OCI-LY7 (cell line): ENCODE measurements around the gene GPR89B. TPM values are rescaled to one million over a fixed set of nuclear protein-coding genes. Genes with fewer than 3 reads are reported as not detected.
"Not testable (repeated sequence)": the region's sequence is repeated elsewhere in the genome, so short reads cannot be mapped to it uniquely, and the experiment has no call there.

Experiments used
- BruUV-seq: library from RNA; stranded (reverse); fragments of 400-500 nt; replicated peaks from 2 replicates; lab custom pipeline; 2021; lab: Mats Ljungman, UMichigan
- CTCF ChIA-PET: fragments of 300-600 bp; sonication (Branson Sonifier 250); formaldehyde crosslinking; loops from one replicate; lab custom pipeline; 2022; ENCODE audit warnings: antibody characterized with exemption; ENCODE audit not compliant: unreplicated experiment; lab: Charles Lee
- POLR2A ChIA-PET: fragments of 300-600 bp; sonication (Branson Sonifier 250); formaldehyde crosslinking; loops from one replicate; lab custom pipeline; 2022; ENCODE audit warnings: antibody characterized with exemption; lab: Charles Lee
- DNase-seq: peaks from one replicate; pipeline ENCODE4 v3.0.0-alpha.2; 2015; ENCODE audit warnings: low spot score
- H2AFZ ChIP-seq: fragments of 200-600 bp; sonication (generic), shearing (Covaris generic); 2 replicates; pipeline ENCODE4 v1.6.1; 2014; ENCODE audit warnings: mild to moderate bottlenecking, antibody characterized with exemption, low read length, moderate library complexity
- H3K27ac ChIP-seq: fragments of 200-600 bp; sonication (generic); 2 replicates; pipeline ENCODE4 v1.5.1; 2014; ENCODE audit warnings: mixed run types, low read depth, mild to moderate bottlenecking, moderate library complexity, low read length, inconsistent platforms; ENCODE audit not compliant: poor library complexity, severe bottlenecking
- H3K36me3 ChIP-seq: fragments of 200-600 bp; sonication (generic); 2 replicates; pipeline ENCODE4 v1.6.1; 2014; ENCODE audit warnings: mild to moderate bottlenecking, antibody characterized with exemption, low read length, moderate library complexity, mixed read lengths; ENCODE audit not compliant: insufficient read depth
- H3K4me1 ChIP-seq: fragments of 200-600 bp; sonication (generic); 2 replicates; pipeline ENCODE4 v1.5.1; 2014; ENCODE audit warnings: mild to moderate bottlenecking, low read length; ENCODE audit not compliant: insufficient read depth, poor library complexity, severe bottlenecking
- H3K4me2 ChIP-seq: fragments of 200-600 bp; sonication (generic); 2 replicates; pipeline ENCODE4 v1.6.1; 2014; ENCODE audit warnings: mild to moderate bottlenecking, low read length
- H3K4me3 ChIP-seq: fragments of 200-600 bp; sonication (generic); 2 replicates; pipeline ENCODE4 v1.5.1; 2014; ENCODE audit warnings: mild to moderate bottlenecking, low read depth, low read length; ENCODE audit not compliant: poor library complexity, severe bottlenecking
- H3K79me2 ChIP-seq: fragments of 200-600 bp; sonication (generic); 2 replicates; pipeline ENCODE4 v1.6.1; 2016; ENCODE audit warnings: low read depth, mild to moderate bottlenecking, low read length, moderate library complexity, mixed read lengths; ENCODE audit not compliant: insufficient read depth
- H3K9me2 ChIP-seq: fragments of 200-600 bp; sonication (generic); 2 replicates; pipeline ENCODE4 v1.6.1; 2016; ENCODE audit warnings: mild to moderate bottlenecking, low read length, mixed read lengths; ENCODE audit not compliant: insufficient read depth
- H3K9me3 ChIP-seq: fragments of 200-600 bp; sonication (generic); 2 replicates; pipeline ENCODE4 v1.6.1; 2014; ENCODE audit warnings: mild to moderate bottlenecking, mixed run types, low read length, mixed read lengths
- H4K20me1 ChIP-seq: fragments of 200-600 bp; sonication (generic); 2 replicates; pipeline ENCODE4 v1.6.1; 2014; ENCODE audit warnings: mild to moderate bottlenecking, antibody characterized with exemption, low read length, moderate library complexity, mixed read lengths; ENCODE audit not compliant: insufficient read depth
- intact Hi-C: fragments of 100-400 bp; cut with micrococcal nuclease; formaldehyde crosslinking; loops from one replicate; pipeline ENCODE4 v1.10.0; 2022; ENCODE audit not compliant: unreplicated experiment
- total RNA-seq, 2 experiments: library from RNA; depleted of rRNA in 1 of 2; stranded (reverse); fragments of >200 nt in 1 of 2; shearing (Covaris generic) in 1 of 2; gene quantifications; 2 replicates each; pipeline ENCODE4 v1.2.3, GENCODE V29; 2014 to 2022

Gene GPR89B
- total RNA-seq, 2 experiments from 2014 or later = 15.8 to 26.8 TPM

- H3K9me2 ChIP-seq, intact Hi-C loops, H3K79me2 ChIP-seq: not testable (repeated sequence)
These were observed 86.3 kb downstream of the GPR89B start for GRCh38 chr1:148014289-148015200.

GRCh38 chr1:148024918-148025317 is 96.7 kb downstream of the GPR89B start:
- H3K4me2 ChIP-seq, H3K27ac ChIP-seq, BruUV-seq, POLR2A ChIA-PET, H3K9me2 ChIP-seq, CTCF ChIA-PET, H3K79me2 ChIP-seq, H3K4me1 ChIP-seq, H3K4me3 ChIP-seq, H3K36me3 ChIP-seq, intact Hi-C loops, H4K20me1 ChIP-seq, H2AFZ ChIP-seq, DNase-seq, H3K9me3 ChIP-seq: not testable (repeated sequence)

More at GRCh38 chr1:148014289-148015200, 86.3 kb downstream of the GPR89B start:
- H3K4me2 ChIP-seq, DNase-seq, H4K20me1 ChIP-seq, H3K27ac ChIP-seq, H2AFZ ChIP-seq, H3K4me3 ChIP-seq, H3K9me3 ChIP-seq, H3K4me1 ChIP-seq, H3K36me3 ChIP-seq, CTCF ChIA-PET, BruUV-seq, POLR2A ChIA-PET: not testable (repeated sequence)

- H3K4me1 ChIP-seq, H4K20me1 ChIP-seq, DNase-seq, H3K27ac ChIP-seq, POLR2A ChIA-PET, intact Hi-C loops, H3K79me2 ChIP-seq, H3K9me3 ChIP-seq, BruUV-seq, H3K4me3 ChIP-seq, H3K36me3 ChIP-seq, H3K9me2 ChIP-seq, H3K4me2 ChIP-seq, CTCF ChIA-PET, H2AFZ ChIP-seq: not testable (repeated sequence)
These were observed 98.8 kb downstream of the GPR89B start for GRCh38 chr1:148027004-148027403.

GRCh38 chr1:148032247-148032646 is 104.0 kb downstream of the GPR89B start:
- H3K4me3 ChIP-seq, H2AFZ ChIP-seq, H4K20me1 ChIP-seq, H3K27ac ChIP-seq, CTCF ChIA-PET, BruUV-seq, H3K9me3 ChIP-seq, H3K36me3 ChIP-seq, H3K9me2 ChIP-seq, DNase-seq, H3K4me2 ChIP-seq, POLR2A ChIA-PET, intact Hi-C loops, H3K4me1 ChIP-seq, H3K79me2 ChIP-seq: not testable (repeated sequence)

- H2AFZ ChIP-seq, H3K79me2 ChIP-seq, DNase-seq, H3K4me2 ChIP-seq, H3K9me2 ChIP-seq, intact Hi-C loops, H3K4me1 ChIP-seq, H3K36me3 ChIP-seq, POLR2A ChIA-PET, H3K9me3 ChIP-seq, H4K20me1 ChIP-seq, BruUV-seq, H3K27ac ChIP-seq, CTCF ChIA-PET, H3K4me3 ChIP-seq: not testable (repeated sequence)
These were observed 104.5 kb downstream of the GPR89B start for GRCh38 chr1:148032690-148033089.

GRCh38 chr1:148033147-148033546 is 104.9 kb downstream of the GPR89B start:
- BruUV-seq, H3K4me1 ChIP-seq, H3K79me2 ChIP-seq, intact Hi-C loops, H3K36me3 ChIP-seq, H3K4me2 ChIP-seq, H4K20me1 ChIP-seq, DNase-seq, H2AFZ ChIP-seq, H3K4me3 ChIP-seq, POLR2A ChIA-PET, CTCF ChIA-PET, H3K9me3 ChIP-seq, H3K27ac ChIP-seq, H3K9me2 ChIP-seq: not testable (repeated sequence)
